Right ventricle myocardium superior (tissue), 1 donor: ENCODE measurements around the gene DHRS2. TPM values are rescaled to one million over a fixed set of nuclear protein-coding genes. Genes with fewer than 3 reads are reported as not detected.
A peak's percentile ranks its signal among the peaks of the same experiment; 100 is the strongest.
"Not testable (repeated sequence)": the region's sequence is repeated elsewhere in the genome, so short reads cannot be mapped to it uniquely, and the experiment has no call there.

Experiments
- ATAC-seq: fragments of 200-7000 bp; cut with Tn5 transposase; one replicate; pipeline ENCODE4 v1.9.1; 2020; ENCODE audit warnings: mild to moderate bottlenecking; ENCODE audit not compliant: poor library complexity
- DNase-seq: peaks from one replicate; pipeline ENCODE4 v3.0.0-alpha.2; 2020
- intact Hi-C: fragments of 100-400 bp; cut with DNase I; formaldehyde crosslinking; loops from one replicate; pipeline ENCODE4 v1.11.2; 2022
- total RNA-seq: library from RNA; stranded (reverse); fragmentation: NEBNext Ultra II Directional; extraction: Animal tissue kit (Norgen Biotek cat#: 25700); gene quantifications from one replicate; pipeline ENCODE4 v1.2.1, GENCODE V29; 2021
- donor health status: DM: no; HTN: yes; CAD: no; lungs with severe emphysema.

Gene DHRS2
- total RNA-seq, 1 donor from 2014 or later = not detected

DNA sequence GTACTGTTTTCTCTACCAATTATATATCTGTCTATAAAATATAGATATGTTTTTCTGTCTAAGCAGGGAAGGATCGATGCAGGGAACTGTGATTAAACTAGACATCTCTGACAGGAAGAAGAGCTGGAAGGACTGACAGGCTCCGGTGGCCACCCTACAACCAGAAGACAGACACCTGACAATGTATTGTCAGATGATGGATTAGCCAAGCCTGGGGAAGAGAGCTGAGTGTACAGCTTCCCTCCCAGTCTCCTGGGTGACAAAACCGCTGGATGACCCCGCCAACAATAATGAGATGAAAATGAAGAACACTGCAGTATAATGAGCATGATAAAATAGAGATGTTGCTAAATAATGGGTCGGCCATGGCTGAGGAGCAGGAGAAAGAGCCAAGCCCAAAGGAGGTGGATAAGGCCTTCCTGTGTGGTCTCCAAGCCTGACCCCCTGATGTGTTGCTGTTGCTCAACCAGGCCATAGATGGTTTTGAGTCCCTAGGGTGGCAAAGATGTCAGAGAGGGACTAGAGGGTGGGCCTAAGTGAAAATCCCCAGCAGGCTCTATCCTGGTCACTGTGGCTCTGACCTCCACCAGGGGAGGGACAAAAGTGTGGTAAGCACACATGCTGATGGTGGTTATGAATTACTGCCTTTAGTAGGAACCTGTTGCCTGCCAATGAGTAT, 28.2 kb downstream of the DHRS2 start:
- no peak for ATAC-seq
- intact Hi-C loops = no loop called here

DNA sequence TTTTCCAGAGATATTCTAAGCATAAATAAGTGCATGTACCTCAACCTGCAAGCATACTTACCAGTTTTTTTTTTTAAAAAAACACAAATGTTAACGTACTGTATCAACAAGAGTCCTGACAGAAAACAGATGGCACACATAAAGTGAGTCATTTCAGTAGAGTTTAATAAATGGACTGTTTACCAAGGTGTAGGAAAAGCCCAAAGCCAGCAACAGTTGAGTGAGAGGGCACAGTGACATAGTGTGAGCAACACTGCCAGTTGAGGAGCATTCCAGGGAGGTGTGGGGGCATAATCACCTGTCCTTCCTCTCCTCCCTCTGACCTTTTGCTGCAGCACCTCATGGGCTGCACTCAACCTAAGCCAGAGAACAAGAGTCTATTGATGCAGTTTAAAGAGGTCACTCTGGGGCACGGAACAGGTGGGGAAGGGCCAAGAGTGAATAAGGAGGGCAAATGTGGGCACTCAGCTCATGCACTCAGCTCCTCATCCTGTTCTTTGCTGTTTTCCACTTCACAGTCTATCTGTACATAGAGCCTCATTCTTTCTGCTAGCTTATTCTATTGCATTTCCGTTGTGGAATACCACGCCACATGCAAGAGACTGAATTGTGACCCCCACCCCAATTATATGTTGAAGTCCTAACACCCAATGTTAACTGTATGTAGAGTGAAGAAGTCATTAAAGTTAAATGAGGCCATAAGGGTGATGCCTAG, 29.3 kb downstream of the DHRS2 start:
- ATAC-seq (no peak), DNase-seq (no peak)
- intact Hi-C loops = no loop called here

More for the DNA sequence above, 28.2 kb downstream of the DHRS2 start:
- DNase-seq = no peak

- intact Hi-C loops = no loop called here
- no peak for DNase-seq
- ATAC-seq = no peak
Measured at GRCh38 chr14:23667134-23667533, 31.0 kb downstream of the DHRS2 start.

DNA sequence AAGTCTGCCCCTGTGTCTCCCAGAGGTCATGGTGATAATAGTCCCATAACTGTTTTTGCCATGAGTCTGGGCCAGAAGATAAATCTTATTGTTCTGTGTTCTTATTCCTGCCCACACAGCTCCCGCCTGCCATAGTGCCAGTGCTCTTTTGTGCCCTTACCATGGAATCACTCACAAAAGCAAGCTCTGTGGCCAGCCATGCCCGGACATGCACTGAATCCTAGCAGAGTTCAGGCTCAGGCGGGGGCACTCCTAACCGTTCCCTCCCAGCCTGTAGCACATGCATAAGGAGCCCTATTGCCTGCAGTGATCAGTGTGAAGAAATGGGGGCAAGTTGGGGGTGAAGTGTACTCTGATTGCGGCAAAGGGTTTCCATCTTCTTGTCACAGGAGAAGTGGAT, 33.3 kb downstream of the DHRS2 start:
- DNase-seq (no peak), ATAC-seq (no peak)
- intact Hi-C loops = no loop called here

DNA sequence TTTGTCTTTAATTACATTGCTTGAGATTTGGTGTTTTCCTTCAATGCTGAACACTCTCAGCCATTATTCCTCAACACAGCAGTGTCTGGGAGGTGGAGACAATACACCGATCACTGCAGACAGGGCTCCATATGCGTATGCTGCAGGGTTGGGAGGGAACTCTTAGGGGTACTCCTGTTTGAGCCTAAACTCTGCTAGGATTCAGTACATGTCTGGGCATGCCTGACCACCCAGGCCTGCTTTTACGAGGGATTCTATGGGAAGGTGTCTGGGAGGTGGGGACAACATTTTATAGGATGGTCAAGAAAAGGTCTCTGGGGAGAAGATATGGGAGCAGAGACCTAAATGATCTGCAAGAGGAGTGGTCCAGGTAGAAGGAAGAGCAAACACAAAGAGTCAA, 34.3 kb downstream of the DHRS2 start:
- ATAC-seq (no peak), DNase-seq (no peak)
- intact Hi-C loops = no loop called here

DNA sequence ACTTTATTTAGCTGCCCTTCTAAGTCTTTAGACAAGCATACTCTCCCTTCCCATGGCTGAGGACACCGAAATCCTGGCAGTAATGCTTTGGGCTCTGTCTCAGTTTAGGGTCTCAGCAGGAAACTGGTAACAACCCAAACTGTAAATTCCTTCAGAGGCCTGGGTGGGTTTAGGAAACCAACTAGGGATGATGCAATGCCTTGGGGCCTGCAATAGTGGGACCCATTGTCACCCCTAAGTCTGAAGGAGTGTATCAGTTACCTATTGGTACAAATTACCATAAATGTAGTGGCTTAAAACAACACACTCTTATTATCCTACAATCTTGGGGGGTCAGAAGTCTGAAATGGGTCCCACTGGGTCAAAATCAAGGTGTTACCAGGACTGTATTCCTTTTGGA, 36.0 kb downstream of the DHRS2 start:
- intact Hi-C loops = no loop called here
- DNase-seq (no peak), ATAC-seq (no peak)

DNA sequence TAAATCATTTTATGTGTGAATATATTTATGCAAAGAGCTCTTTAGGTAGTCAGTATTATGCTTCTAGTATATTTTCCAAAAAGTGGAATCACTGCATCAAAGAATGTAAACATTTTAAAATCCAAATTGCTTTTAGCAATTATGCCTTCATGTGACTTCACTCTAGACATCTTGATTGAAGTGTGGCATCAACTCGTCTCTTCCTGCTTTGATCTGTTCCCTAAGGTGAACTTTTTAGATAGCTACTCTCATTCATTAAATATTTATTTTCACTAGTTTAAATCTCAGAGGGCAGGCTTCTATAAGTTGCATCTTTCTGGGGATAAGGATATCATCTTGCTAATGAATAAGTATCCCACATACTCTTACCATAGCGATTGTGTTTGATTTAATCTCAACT, 39.2 kb downstream of the DHRS2 start:
- ATAC-seq (no peak), DNase-seq (no peak)
- intact Hi-C loops = no loop called here

DNA sequence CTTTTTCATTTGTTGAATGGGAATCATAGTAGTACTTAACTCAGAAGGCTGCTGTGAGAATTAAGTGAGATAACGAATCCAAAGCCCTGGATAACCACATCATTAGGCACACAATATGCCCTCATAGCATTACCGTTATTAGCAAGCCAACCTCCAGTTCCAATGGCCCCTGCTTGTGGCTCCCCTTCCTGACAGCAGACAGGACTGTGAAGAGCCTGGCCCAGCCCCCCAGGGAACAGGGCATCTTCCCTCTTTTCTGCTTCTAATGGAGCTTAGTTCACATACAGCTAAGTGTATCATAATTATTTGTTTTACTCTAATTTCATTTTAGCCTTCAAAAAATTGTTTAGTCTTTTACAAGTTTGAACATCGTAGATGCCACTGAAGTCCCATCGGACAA, 39.7 kb downstream of the DHRS2 start:
- intact Hi-C loops = no loop called here
- ATAC-seq (no peak), DNase-seq (no peak)

GRCh38 chr14:23681337-23681736, 45.2 kb downstream of the DHRS2 start:
- intact Hi-C loops = no loop called here
- DNase-seq = no peak
- no peak for ATAC-seq

DNA sequence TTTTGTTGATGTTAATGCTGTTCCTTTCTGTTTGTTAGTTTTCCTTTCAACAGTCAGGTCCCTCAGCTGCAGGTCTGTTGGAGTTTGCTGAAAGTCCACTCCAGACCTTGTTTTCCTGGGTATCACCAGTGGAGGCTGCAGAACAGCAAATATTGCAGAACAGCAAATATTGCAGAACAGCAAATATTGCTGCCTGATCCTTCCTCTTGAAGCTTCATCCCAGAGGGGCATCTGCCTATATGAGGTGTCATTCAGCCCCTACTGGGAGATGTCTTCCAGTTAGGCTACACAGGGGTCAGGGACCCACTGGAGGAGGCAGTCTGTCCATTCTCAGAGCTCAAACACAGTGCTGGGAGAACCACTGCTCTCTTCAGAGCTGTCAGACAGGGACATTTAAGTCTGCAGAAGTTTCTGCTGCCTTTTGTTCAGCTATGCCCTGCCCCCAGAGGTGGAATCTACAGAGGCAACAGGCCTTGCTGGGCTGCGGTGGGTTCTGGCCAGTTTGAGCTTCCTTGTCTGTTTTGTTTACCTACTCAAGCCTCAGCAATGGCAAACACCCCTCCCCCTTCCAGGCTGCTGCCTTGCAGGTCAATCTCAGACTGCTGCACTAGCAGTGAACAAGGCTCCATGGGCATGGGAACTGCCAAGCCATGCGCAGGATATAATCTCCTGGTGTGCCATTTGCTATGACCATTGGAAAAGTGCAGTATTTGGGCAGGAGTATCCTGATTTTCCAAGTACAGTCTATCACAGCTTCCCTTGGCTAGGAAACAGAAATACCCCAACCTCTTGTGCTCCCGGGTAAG, 53.7 kb downstream of the DHRS2 start:
- intact Hi-C loops, ATAC-seq, DNase-seq: not testable (repeated sequence)

DNA sequence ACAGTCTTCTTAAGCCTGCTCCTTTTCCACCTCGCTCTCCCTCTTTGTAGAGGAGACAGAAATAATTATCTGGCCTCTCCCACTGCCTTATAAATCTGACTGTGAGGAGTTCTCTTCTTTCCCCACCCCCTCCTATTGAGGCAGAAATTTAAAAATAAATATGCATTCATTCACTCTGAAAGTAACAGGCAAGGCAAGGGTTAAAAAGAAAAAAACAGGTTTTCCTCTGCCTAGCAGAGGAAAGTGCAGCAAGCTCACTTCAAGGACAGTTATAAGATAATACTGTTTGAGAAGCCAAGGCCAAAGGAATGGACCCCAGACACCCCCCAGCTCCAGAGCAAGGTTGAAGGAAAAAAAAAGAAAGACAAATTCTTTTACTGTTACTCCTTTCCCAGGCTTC, 56.3 kb downstream of the DHRS2 start:
- intact Hi-C loops = no loop called here
- DNase-seq = no peak
- no peak for ATAC-seq

DNA sequence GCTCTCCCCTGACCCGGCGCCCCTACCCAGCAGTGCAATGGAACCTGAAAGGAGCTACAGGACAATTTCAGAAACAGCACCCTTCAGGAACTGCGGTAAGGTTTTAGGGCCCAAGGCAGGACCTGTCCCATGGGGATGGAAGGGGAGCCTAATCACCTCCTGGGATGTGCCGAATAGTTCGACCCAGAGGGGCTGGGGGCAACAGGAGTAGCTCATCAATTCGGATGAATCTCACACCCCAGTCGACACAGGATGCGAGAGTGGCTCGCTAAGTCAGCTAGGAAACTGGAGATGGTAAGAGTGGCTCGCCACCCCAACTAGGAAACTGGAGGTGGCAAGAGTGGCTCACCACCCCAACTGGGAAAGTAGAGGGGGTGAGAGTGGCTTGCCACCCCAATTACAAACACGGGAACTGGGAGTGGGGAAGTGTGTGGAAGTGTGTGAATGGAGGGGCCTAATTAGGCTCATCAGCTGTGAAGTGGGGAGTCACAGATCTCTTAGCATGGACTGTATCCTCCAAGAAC, 57.1 kb downstream of the DHRS2 start:
- intact Hi-C loops = no loop called here
- ATAC-seq (no peak), DNase-seq (no peak)

DNA sequence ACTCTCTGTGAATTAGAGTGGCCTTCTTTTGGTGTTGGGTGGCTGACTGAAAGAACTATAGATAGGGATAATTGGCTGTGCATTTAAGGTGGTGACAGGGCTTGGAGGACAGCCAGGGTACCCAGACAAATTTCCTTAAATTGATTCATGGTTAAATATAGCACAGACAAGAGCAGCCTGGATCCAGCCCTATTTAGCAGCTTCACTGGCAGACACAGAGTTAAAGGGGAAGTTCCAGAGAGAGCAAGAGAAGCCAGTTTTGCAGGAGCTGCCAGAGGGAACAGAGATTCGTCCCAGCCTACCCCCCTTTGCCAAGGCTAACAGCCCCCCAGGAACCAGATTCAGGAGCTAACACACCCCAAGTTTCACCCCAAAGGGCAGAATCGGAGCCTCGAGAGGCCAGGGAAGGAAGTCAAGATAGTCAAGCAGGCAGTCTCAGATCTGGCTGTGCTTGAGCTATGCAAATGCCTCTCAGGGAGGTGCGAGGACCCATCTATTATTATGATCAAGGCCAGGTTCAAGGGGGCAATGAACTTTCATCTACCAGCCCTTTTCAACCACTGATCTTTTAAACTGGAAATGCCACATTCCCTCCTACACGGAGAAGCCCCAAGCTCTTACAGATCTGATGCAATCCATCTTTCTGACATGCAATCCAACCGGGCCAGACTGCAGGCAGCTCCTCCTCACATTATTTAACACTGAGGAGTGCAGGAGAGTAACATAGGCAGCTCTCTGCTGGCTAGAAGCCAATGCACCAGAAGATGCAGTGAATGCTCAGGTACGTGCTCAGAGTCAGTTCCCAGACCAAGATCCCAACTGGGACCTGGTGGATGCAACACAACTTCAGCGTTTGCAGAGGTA, 58.2 kb downstream of the DHRS2 start:
- no peak for DNase-seq

More for the DNA sequence above, 58.2 kb downstream of the DHRS2 start:
- intact Hi-C loops = no loop called here
- peak; percentile 78 for ATAC-seq

Other genes with a start within 250 kb of the DHRS2 start
- gene MYH6, start 228.1 kb upstream of the DHRS2 start, total RNA-seq = 4,934 TPM
- 11,793 TPM for gene MYH7, start 200.7 kb upstream of the DHRS2 start, total RNA-seq
- gene NGDN, start 166.7 kb upstream of the DHRS2 start, total RNA-seq = 17.0 TPM
- 0.97 TPM for gene ZFHX2, start 84.6 kb upstream of the DHRS2 start, total RNA-seq
- gene THTPA, start 80.1 kb upstream of the DHRS2 start, total RNA-seq = 15.4 TPM
- gene AP1G2, start 68.6 kb upstream of the DHRS2 start, total RNA-seq = 10.7 TPM
- 0.13 TPM for gene JPH4, start 57.6 kb upstream of the DHRS2 start, total RNA-seq